CD4-positive, CD25-positive, alpha-beta regulatory T cell (primary cell): ENCODE results near the gene DYNLT2. TPM values are rescaled to one million over a fixed set of nuclear protein-coding genes. Genes with fewer than 3 reads are reported as not detected.

Source experiments
- ATAC-seq, 2 donors: fragments of 150-1000 bp; cut with Tn5 transposase; one replicate each; pipeline ENCODE4 v1.10.0; 2021; ENCODE audit warnings: low read depth in 2 of 2, moderate number of reproducible peaks in 2 of 2, moderate library complexity in 1 of 2
- DNase-seq, 3 donors: peaks; one replicate each; pipeline versions ENCODE4 v3.0.0 to v3.0.0-alpha.2; 2012 to 2022; ENCODE audit warnings: mixed read lengths in 1 of 3
- H3K27ac ChIP-seq: one replicate; pipeline ENCODE4 v1.7.0; 2013; ENCODE audit warnings: mild to moderate bottlenecking, low read length; ENCODE audit not compliant: insufficient read depth, poor library complexity, severe bottlenecking
- H3K27me3 ChIP-seq: one replicate; pipeline ENCODE4 v1.7.0; 2013; ENCODE audit warnings: low read length; ENCODE audit not compliant: control insufficient read depth, insufficient read depth
- H3K36me3 ChIP-seq: one replicate; pipeline ENCODE4 v1.7.0; 2013; ENCODE audit warnings: mild to moderate bottlenecking, low read length, moderate library complexity; ENCODE audit not compliant: control insufficient read depth, insufficient read depth
- H3K4me1 ChIP-seq: 2 replicates; pipeline ENCODE4 v1.7.0; 2013; ENCODE audit warnings: mild to moderate bottlenecking, low read length; ENCODE audit not compliant: insufficient read depth, control insufficient read depth, poor library complexity, severe bottlenecking
- H3K4me3 ChIP-seq: one replicate; pipeline ENCODE4 v1.7.0; 2013; ENCODE audit warnings: low read depth, mild to moderate bottlenecking, low read length, moderate library complexity
- H3K9me3 ChIP-seq, 2 experiments: 1 replicate in 1 of 2; 2 replicates in 1 of 2; pipeline ENCODE4 v1.7.0; 2013; ENCODE audit warnings: low read length in 2 of 2, mild to moderate bottlenecking in 1 of 2, moderate library complexity in 1 of 2; ENCODE audit not compliant: control insufficient read depth in 2 of 2
- H3K27ac Mint-ChIP-seq, 3 donors: one replicate each; pipeline ENCODE4 v1.8.0; 2020 to 2022; ENCODE audit warnings: mild to moderate bottlenecking in 3 of 3, mixed read lengths in 3 of 3, moderate library complexity in 2 of 3
- H3K27me3 Mint-ChIP-seq: one replicate; pipeline ENCODE4 v1.8.0; 2022; ENCODE audit warnings: mild to moderate bottlenecking, mixed read lengths
- H3K36me3 Mint-ChIP-seq: one replicate; pipeline ENCODE4 v1.8.0; 2020; ENCODE audit warnings: mixed read lengths
- H3K4me1 Mint-ChIP-seq, 4 donors: one replicate each; pipeline ENCODE4 v1.8.0; 2020 to 2022; ENCODE audit warnings: mixed read lengths in 4 of 4, mild to moderate bottlenecking in 1 of 4
- H3K4me3 Mint-ChIP-seq, 4 donors: one replicate each; pipeline ENCODE4 v1.8.0; 2020 to 2022; ENCODE audit warnings: mild to moderate bottlenecking in 4 of 4, mixed read lengths in 4 of 4, moderate library complexity in 3 of 4
- H3K9me3 Mint-ChIP-seq, 7 donors: one replicate each; pipeline ENCODE4 v1.8.0; 2020 to 2022; ENCODE audit warnings: mixed read lengths in 7 of 7, mild to moderate bottlenecking in 3 of 7, moderate library complexity in 2 of 7
- polyA plus RNA-seq, 4 donors: library from polyadenylated mRNA; unstranded; fragments of 300-500 nt; fragmentation: Illumina TruSeq; gene quantifications; one replicate each; pipeline ENCODE4 v1.2.3, GENCODE V29; 2021
- total RNA-seq: library from RNA; stranded (reverse); gene quantifications from one replicate; pipeline ENCODE4 v1.2.3, GENCODE V29; 2022

Gene DYNLT2
- total and polyA plus RNA-seq, 5 donors from 2014 or later, result 0.48 to 3.9 (median 1.1) TPM

- DNase-seq, result no peak
- no peaks in the 10 kb centered on the region for H3K36me3 ChIP-seq
- Mint-ChIP-seq H3K27me3 (peaks cover 22% of the 10 kb centered on the region), H3K9me3 (no peaks in the 10 kb centered on the region), H3K36me3 (peaks cover 3% of the 10 kb centered on the region), H3K4me3 (no peak overlapping the region), H3K4me1 (peaks cover 0 to 20% (median 9%) of the 10 kb centered on the region in 4 donors), H3K27ac (no peak overlapping the region)
- no peak for ATAC-seq
- peaks cover 2% of the 10 kb centered on the region for H3K27me3 ChIP-seq
- H3K9me3 ChIP-seq, result no peaks in the 10 kb centered on the region
- H3K27ac ChIP-seq, result no peak overlapping the region
- H3K4me1 ChIP-seq, result peaks cover 14% of the 10 kb centered on the region
- no peak overlapping the region for H3K4me3 ChIP-seq
Observed at GRCh38 chr6:169794317-169795055, 43.1 kb upstream of the DYNLT2 start.

DNA sequence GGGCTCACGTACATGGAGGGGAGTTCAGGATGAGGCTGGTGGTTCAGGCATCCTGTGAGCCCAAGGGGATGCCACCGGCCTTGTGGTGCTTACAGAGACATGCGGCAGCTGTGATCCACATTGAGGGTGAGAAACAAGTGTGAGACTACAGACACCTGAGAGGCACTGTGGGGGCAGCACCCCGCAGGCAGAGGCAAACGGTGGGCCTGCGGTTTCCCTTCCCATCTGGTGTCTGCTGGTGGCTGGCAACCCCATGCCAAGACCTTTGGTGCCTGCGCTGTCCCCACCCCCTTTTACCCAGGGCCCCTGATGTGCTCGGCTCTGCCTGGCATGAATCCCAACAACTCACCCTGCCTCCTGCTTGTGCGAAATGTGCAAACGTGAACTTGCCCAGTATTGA lies 42.0 kb upstream of the DYNLT2 start:
- Mint-ChIP-seq H3K9me3 (no peaks in the 10 kb centered on the region), H3K27me3 (peaks cover 22% of the 10 kb centered on the region), H3K36me3 (no peaks in the 10 kb centered on the region), H3K4me3 (no peak overlapping the region), H3K4me1 (peaks cover 0 to 20% (median 9%) of the 10 kb centered on the region in 4 donors), H3K27ac (no peak overlapping the region)
- Histone ChIP-seq H3K9me3 (no peaks in the 10 kb centered on the region), H3K4me1 (peaks cover 14% of the 10 kb centered on the region), H3K27me3 (peaks cover 2% of the 10 kb centered on the region), H3K36me3 (no peaks in the 10 kb centered on the region), H3K4me3 (no peak overlapping the region), H3K27ac (no peak overlapping the region)
- no peak for ATAC-seq
- no peak for DNase-seq

DNA sequence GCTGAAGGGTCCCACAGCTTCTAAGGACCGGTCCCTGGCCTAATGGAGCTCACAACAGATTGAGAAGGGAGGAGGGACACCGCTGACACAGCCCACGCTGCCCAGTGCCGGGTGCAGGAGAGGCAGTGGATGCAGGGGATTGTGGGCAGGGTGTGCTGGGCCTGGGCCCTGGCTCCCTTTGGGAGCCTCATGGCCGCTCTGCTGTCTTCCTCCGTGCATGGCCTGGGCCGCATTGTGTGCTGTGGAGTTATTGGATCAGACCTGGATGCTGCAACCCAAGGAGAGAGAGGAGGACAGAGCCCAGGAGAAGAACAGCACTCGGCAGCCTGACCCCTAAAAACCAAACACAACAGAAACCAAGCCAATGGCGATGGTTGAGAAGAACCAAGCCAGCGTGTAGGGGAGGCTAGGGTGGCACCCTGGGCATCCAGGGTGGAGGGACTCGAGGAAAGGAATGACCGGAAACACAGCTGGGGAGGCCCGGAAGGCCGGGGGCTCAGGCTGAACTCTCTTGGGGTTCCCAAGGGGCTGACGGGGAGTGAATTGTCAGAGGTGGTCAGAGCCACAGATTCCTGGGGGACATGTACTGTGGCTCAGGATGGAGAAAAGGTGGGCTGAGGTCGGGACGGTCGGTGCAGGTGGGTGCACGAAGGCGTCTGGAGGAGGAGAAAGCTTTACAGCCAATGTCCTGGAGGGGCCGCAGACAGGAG lies 41.1 kb upstream of the DYNLT2 start:
- no peaks in the 10 kb centered on the region for H3K27me3 ChIP-seq
- Mint-ChIP-seq H3K4me1 (peaks cover 0 to 20% (median 9%) of the 10 kb centered on the region in 4 donors), H3K27me3 (peaks cover 22% of the 10 kb centered on the region), H3K27ac (no peak overlapping the region), H3K36me3 (no peaks in the 10 kb centered on the region), H3K4me3 (peak overlapping the region in 1 of 4 donors; percentile 58), H3K9me3 (no peaks in the 10 kb centered on the region)
- peaks cover 14% of the 10 kb centered on the region for H3K4me1 ChIP-seq
- no peak overlapping the region for H3K4me3 ChIP-seq
- no peak for ATAC-seq
- no peaks in the 10 kb centered on the region for H3K9me3 ChIP-seq
- H3K27ac ChIP-seq, result no peak overlapping the region
- no peak for DNase-seq
- no peaks in the 10 kb centered on the region for H3K36me3 ChIP-seq

GRCh38 chr6:169791721-169792131 lies 40.4 kb upstream of the DYNLT2 start:
- H3K36me3 ChIP-seq, result no peaks in the 10 kb centered on the region
- no peak overlapping the region for H3K4me3 ChIP-seq
- no peaks in the 10 kb centered on the region for H3K36me3 Mint-ChIP-seq
- peaks cover 0 to 20% (median 9%) of the 10 kb centered on the region in 4 donors for H3K4me1 Mint-ChIP-seq
- peaks cover 14% of the 10 kb centered on the region for H3K4me1 ChIP-seq
- H3K4me3 Mint-ChIP-seq, result peak overlapping the region in 2 of 4 donors; percentile 58 to 69
- peaks cover 21% of the 10 kb centered on the region for H3K27me3 Mint-ChIP-seq
- H3K9me3 ChIP-seq, result no peaks in the 10 kb centered on the region
- H3K27me3 ChIP-seq, result no peaks in the 10 kb centered on the region
- H3K9me3 Mint-ChIP-seq, result no peaks in the 10 kb centered on the region
- H3K27ac Mint-ChIP-seq, result no peak overlapping the region
- DNase-seq, result no peak
- no peak overlapping the region for H3K27ac ChIP-seq
- ATAC-seq, result no peak

DNA sequence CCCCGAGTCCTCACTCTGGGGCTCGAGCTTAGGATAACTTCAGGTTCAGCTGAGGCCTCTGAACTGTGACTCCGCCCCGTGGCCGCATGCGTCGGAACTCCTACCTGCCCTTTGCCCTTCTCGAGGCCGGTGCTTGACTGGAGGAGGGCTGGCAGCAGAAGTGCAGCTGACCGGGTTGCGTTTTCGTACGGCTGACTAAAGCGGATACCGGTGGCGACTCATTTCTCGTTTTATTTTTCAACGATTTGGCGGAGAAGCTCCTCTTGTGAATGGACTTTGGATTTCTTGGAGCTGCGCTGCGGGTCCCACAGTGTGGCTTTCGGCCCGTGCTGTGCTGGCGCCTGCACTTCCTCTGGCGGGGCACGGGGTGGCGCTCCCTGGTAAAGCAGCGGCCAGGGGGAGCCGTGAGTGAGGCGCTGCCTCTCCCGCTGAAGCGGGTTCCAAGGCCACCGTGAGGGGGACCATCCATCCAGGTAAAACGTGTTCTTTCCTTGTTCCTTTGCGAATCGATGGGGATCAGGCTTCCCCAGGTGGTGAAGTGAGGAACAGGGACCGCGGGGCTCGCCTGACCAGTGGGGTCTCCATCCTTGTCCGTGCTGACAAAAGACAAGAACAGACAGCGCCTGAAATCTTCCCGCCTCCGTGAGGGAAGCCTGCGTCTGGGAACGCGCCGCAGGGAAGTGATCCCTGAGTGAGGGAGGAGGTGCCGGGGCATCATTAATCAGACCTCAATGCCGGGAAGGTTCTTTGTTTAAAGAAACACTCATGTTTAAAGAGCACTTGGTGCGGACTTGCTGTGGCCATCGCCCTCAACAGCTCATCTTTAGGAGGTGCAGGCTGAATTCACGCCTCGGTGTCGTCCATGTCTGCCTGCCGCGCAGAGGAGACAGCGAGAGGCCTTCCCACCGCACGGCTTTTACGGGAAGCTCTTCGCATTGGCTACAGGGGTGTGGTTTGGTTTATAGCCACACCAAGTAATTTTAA lies 38.9 kb upstream of the DYNLT2 start:
- H3K4me3 Mint-ChIP-seq, result peak overlapping the region; percentile 86 to 92 (median 90)
- Histone ChIP-seq H3K4me1 (peaks cover 14% of the 10 kb centered on the region), H3K4me3 (peak overlapping the region; percentile 81), H3K36me3 (no peaks in the 10 kb centered on the region), H3K27ac (no peak overlapping the region), H3K27me3 (no peaks in the 10 kb centered on the region), H3K9me3 (no peaks in the 10 kb centered on the region)
- ATAC-seq (peak; percentile 94 to 95), DNase-seq (peak; percentile 55 to 80 (median 69))
- H3K9me3 Mint-ChIP-seq, result no peaks in the 10 kb centered on the region
- H3K36me3 Mint-ChIP-seq, result no peaks in the 10 kb centered on the region
- peaks cover 0 to 20% (median 9%) of the 10 kb centered on the region in 4 donors for H3K4me1 Mint-ChIP-seq
- peak overlapping the region in 2 of 3 donors; percentile 67 to 82 for H3K27ac Mint-ChIP-seq
- H3K27me3 Mint-ChIP-seq, result peaks cover 14% of the 10 kb centered on the region

DNA sequence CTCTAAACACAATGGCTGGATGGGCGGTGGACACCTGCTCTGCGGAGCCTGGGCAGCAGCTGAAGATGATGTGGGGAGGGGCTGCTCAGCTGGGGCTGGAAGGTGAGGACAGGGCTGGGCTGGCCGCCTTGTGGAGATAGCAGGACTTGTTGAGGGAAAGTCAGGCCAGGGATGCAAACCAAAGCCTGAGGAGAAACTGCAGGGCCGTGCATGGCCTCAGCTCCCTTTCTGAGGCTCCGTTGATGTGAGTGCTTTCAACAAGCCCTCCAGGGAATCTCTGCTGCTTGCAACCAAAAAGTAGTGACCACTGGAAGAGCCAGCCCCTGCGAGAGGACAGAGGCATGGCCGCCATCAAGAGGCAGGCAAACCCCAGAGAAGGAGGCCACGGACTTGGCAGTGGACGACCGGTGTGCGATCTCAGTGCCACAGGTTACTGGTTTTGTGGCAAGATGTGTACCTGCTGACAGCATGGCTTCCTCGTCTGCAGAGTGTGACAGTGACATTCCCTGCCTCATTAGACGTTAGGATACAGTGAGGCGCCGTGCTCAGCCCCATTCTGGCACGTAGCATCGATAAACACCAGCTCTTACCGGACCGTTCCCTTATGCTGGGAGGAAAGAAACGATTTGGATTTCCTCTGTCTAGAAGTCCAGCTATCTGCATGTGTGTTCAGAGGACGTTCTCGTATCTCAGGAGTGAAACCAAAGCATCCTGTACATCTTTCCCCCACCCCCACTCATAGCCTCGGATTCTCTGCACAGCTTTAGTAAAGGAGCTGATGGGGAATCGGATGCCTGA lies 38.0 kb upstream of the DYNLT2 start:
- DNase-seq (no peak), ATAC-seq (no peak)
- Histone ChIP-seq H3K4me1 (peaks cover 14% of the 10 kb centered on the region), H3K27ac (no peak overlapping the region), H3K9me3 (no peaks in the 10 kb centered on the region), H3K36me3 (no peaks in the 10 kb centered on the region), H3K27me3 (no peaks in the 10 kb centered on the region), H3K4me3 (peak overlapping the region; percentile 81)
- peaks cover 0 to 20% (median 9%) of the 10 kb centered on the region in 4 donors for H3K4me1 Mint-ChIP-seq
- H3K9me3 Mint-ChIP-seq, result no peaks in the 10 kb centered on the region
- peak overlapping the region in 1 of 3 donors; percentile 82 for H3K27ac Mint-ChIP-seq
- H3K4me3 Mint-ChIP-seq, result peak overlapping the region; percentile 86 to 92 (median 90)
- H3K27me3 Mint-ChIP-seq, result peaks cover 14% of the 10 kb centered on the region
- no peaks in the 10 kb centered on the region for H3K36me3 Mint-ChIP-seq

GRCh38 chr6:169788809-169789145 lies 37.4 kb upstream of the DYNLT2 start:
- H3K36me3 Mint-ChIP-seq, result no peaks in the 10 kb centered on the region
- H3K4me3 Mint-ChIP-seq, result peak overlapping the region; percentile 50 to 92 (median 77)
- Histone ChIP-seq H3K27me3 (no peaks in the 10 kb centered on the region), H3K36me3 (no peaks in the 10 kb centered on the region), H3K9me3 (no peaks in the 10 kb centered on the region), H3K4me1 (peaks cover 14% of the 10 kb centered on the region), H3K27ac (no peak overlapping the region), H3K4me3 (no peak overlapping the region)
- H3K9me3 Mint-ChIP-seq, result no peaks in the 10 kb centered on the region
- H3K27me3 Mint-ChIP-seq, result peaks cover 14% of the 10 kb centered on the region
- ATAC-seq (no peak), DNase-seq (no peak)
- H3K27ac Mint-ChIP-seq, result no peak overlapping the region
- peaks cover 0 to 20% (median 9%) of the 10 kb centered on the region in 4 donors for H3K4me1 Mint-ChIP-seq
